ENCODE data around the gene POC1B.

POC1B gene

GRCh38 chr12:89379839-89380467 lies 145.9 kb downstream of the POC1B start:
- no peak for DNase-seq

GRCh38 chr12:89379148-89379838 lies 146.6 kb downstream of the POC1B start:
- no peak for DNase-seq

GRCh38 chr12:89376844-89377243 lies 149.0 kb downstream of the POC1B start:
- DNase-seq: no peak

- no peak for DNase-seq
Observed at GRCh38 chr12:89376202-89376529, 149.7 kb downstream of the POC1B start.

- no peak for DNase-seq
Observed at GRCh38 chr12:89373763-89374572, 151.9 kb downstream of the POC1B start.

- no peak for DNase-seq
Observed at GRCh38 chr12:89372584-89373370, 153.1 kb downstream of the POC1B start.

GRCh38 chr12:89370850-89371249 lies 155.0 kb downstream of the POC1B start:
- DNase-seq: no peak

- no peak for DNase-seq
Observed at GRCh38 chr12:89370421-89370831, 155.4 kb downstream of the POC1B start.
